ENCODE data around the gene HOXA6. TPM values are rescaled to one million over a fixed set of nuclear protein-coding genes. Genes with fewer than 3 reads are reported as not detected.

Gene HOXA6
- total RNA-seq, 1 experiment from 2014 or later, result 3.3 TPM

GRCh38 chr7:27174874-27175625 lies 27.5 kb upstream of the HOXA6 start:
- no peaks in the 10 kb centered on the region for H3K27me3 ChIP-seq (ENCODE audit: control insufficient read depth, insufficient read depth, low read length)
- BruUV-seq (replicated peaks), result no TSS peak
- no peaks in the 10 kb centered on the region for H3K36me3 ChIP-seq (ENCODE audit: control insufficient read depth, insufficient read depth, low read length)
- TF ChIP-seq CTCF (IDR thresholded peaks at IDR 0.05), result no peak
- no peak for TF ChIP-seq POLR2AphosphoS5 (IDR thresholded peaks at IDR 0.05; ENCODE audit: low read depth, low read length)
- TF ChIP-seq TCF7L2 (IDR thresholded peaks at IDR 0.05; ENCODE audit: low read depth, low read length), result no peak
- TF ChIP-seq REST (IDR thresholded peaks at IDR 0.05; ENCODE audit: insufficient read depth in 1 of 2, low read depth in 2 of 2, low read length in 1 of 2), result no peak
- no peak for TF ChIP-seq SIN3A (IDR thresholded peaks at IDR 0.05; ENCODE audit: borderline replicate concordance, insufficient read depth, low read depth, low read length)
- H3K4me1 ChIP-seq (ENCODE audit: control insufficient read depth, insufficient read depth, low read length), result peaks cover 11% of the 10 kb centered on the region; the same call in 1 of the 2 replicates
- DNase-seq (ENCODE audit: low read depth, low spot score), result no peak
- POLR2A ChIA-PET, result no interaction called here
- no peak overlapping the region for H3K4me3 ChIP-seq (ENCODE audit: low read depth in 2 of 2, low read length in 2 of 2)
- no peak overlapping the region for H3K27ac ChIP-seq (ENCODE audit: low read length)
- in situ Hi-C loops (cut with HindIII; ENCODE audit: low pct_unique_long_range_greater_than_20kb, low sequenced_read_pairs) (no loop called here), intact Hi-C loops (cut with micrococcal nuclease; ENCODE audit: unreplicated experiment) (no loop called here)
- H3K9me3 ChIP-seq (ENCODE audit: control insufficient read depth, insufficient read depth, low read depth, low read length), result no peaks in the 10 kb centered on the region
- no peak for ATAC-seq
- CTCF ChIA-PET, result no interaction called here

GRCh38 chr7:27173956-27174873 lies 26.6 kb upstream of the HOXA6 start, which contains the start of gene HOXA10:
Gene HOXA10 (minus strand): TSS chr7:27174320. CDS start chr7:27174306, 14 bp downstream.
- intact Hi-C loops (cut with micrococcal nuclease; ENCODE audit: unreplicated experiment), result no loop called here
- Histone ChIP-seq H3K4me1 (ENCODE audit: control insufficient read depth, insufficient read depth, low read length) (peaks cover 7% of the 10 kb centered on the region; the same call in 1 of the 2 replicates), H3K27me3 (ENCODE audit: control insufficient read depth, insufficient read depth, low read length) (no peaks in the 10 kb centered on the region), H3K9me3 (ENCODE audit: control insufficient read depth, insufficient read depth, low read depth, low read length) (no peaks in the 10 kb centered on the region), H3K36me3 (ENCODE audit: control insufficient read depth, insufficient read depth, low read length) (no peaks in the 10 kb centered on the region), H3K4me3 (ENCODE audit: low read depth in 2 of 2, low read length in 2 of 2) (no peak within 1 kb of the TSS), H3K27ac (ENCODE audit: low read length) (no peak within 1 kb of the TSS)
- ChIA-PET CTCF (no interaction called here), POLR2A (no interaction called here)
- in situ Hi-C loops (cut with HindIII; ENCODE audit: low pct_unique_long_range_greater_than_20kb, low sequenced_read_pairs), result no loop called here
- no peak for TF ChIP-seq POLR2AphosphoS5 (IDR thresholded peaks at IDR 0.05; ENCODE audit: low read depth, low read length)
- no peak for TF ChIP-seq CTCF (IDR thresholded peaks at IDR 0.05)
- no peak for TF ChIP-seq SIN3A (IDR thresholded peaks at IDR 0.05; ENCODE audit: borderline replicate concordance, insufficient read depth, low read depth, low read length)
- TF ChIP-seq TCF7L2 (IDR thresholded peaks at IDR 0.05; ENCODE audit: low read depth, low read length), result no peak
- no peak for TF ChIP-seq REST (IDR thresholded peaks at IDR 0.05; ENCODE audit: insufficient read depth in 1 of 2, low read depth in 2 of 2, low read length in 1 of 2)
- ATAC-seq, result no peak
- no TSS peak for BruUV-seq (replicated peaks)
- no peak for DNase-seq (ENCODE audit: low read depth, low spot score)

Data from Panc1 (cell line).